H1 (cell line): ENCODE results near the gene SYTL1. TPM values are rescaled to one million over a fixed set of nuclear protein-coding genes. Genes with fewer than 3 reads are reported as not detected.
A peak's percentile ranks its signal among the peaks of the same experiment; 100 is the strongest.

Experiments used
- ASH2L ChIP-seq: fragments of 200-600, 300-600 bp; sonication (generic); IDR thresholded peaks from one replicate; pipeline ENCODE4 v1.7.1; 2017; ENCODE audit warnings: low read length
- CHD2 ChIP-seq: IDR thresholded peaks from 2 replicates; pipeline ENCODE4 v1.6.1; 2012; ENCODE audit warnings: low read length, improper control_type of control experiment
- CTBP2 ChIP-seq: IDR thresholded peaks from 2 replicates; pipeline ENCODE4 v1.7.0; 2011; ENCODE audit warnings: borderline replicate concordance, mild to moderate bottlenecking, moderate library complexity, mixed read lengths, low read length; ENCODE audit not compliant: insufficient read depth, insufficient read length
- EGR1 ChIP-seq: IDR thresholded peaks from 2 replicates; pipeline ENCODE4 v1.6.1; 2011; ENCODE audit warnings: low read depth, low read length, borderline replicate concordance
- NANOG ChIP-seq: IDR thresholded peaks from 2 replicates; pipeline ENCODE4 v1.6.1; 2011; ENCODE audit warnings: low read length, low read depth, mild to moderate bottlenecking, inconsistent platforms; ENCODE audit not compliant: insufficient read depth, poor library complexity, severe bottlenecking
- SIN3A ChIP-seq, 2 experiments: IDR thresholded peaks in 1 of 2; conservative IDR thresholded peaks in 1 of 2; 2 replicates each; pipeline ENCODE4 v1.6.1; 2011 to 2012; ENCODE audit warnings: low read length in 2 of 2, improper control_type of control experiment in 1 of 2, low read depth in 1 of 2, mild to moderate bottlenecking in 1 of 2
- SRF ChIP-seq: IDR thresholded peaks from 2 replicates; pipeline ENCODE4 v1.6.1; 2011; ENCODE audit warnings: mild to moderate bottlenecking, low read depth, low read length, moderate library complexity
- TBP ChIP-seq: IDR thresholded peaks from 2 replicates; pipeline ENCODE4 v1.6.1; 2011; ENCODE audit warnings: low read depth, low read length, improper control_type of control experiment
- polyA plus RNA-seq, 7 experiments: library from polyadenylated mRNA; depleted of rRNA in 3 of 7; stranded (reverse) in 5 of 7; unstranded in 2 of 7; fragments of >200 nt in 5 of 7; fragments of 200-250 nt in 2 of 7; gene quantifications; 1 replicate in 5 of 7; 2 replicates in 1 of 7; 4 replicates in 1 of 7; pipeline versions ENCODE4 v1.2.1 to v1.2.3, GENCODE V29; 2011 to 2013; ENCODE audit warnings: missing spikeins in 2 of 7, mixed read lengths in 2 of 7
- total RNA-seq: library from RNA; stranded (reverse); fragmentation: NEBNext Ultra II Directional; extraction: Animal tissue kit (Norgen Biotek cat#: 25700); gene quantifications from 2 replicates; pipeline ENCODE4 v1.2.1, GENCODE V29; 2021

The SYTL1 gene
- total and polyA plus RNA-seq, 2 of the 8 experiments (the other 6 are each of a cell fraction or from before 2014, with no cell fraction given) = 6.4 to 19.5 TPM

GRCh38 chr1:27366411-27367159 is 24.8 kb downstream of the SYTL1 start, which contains the start of gene MAP3K6 (continued):
- TF ChIP-seq NANOG (no peak), SIN3A (conservative IDR thresholded peaks at IDR 0.05 in 1 of 2, IDR thresholded peaks at IDR 0.05 in 1 of 2; ENCODE audit: low read depth in 1 of 2, low read length in 2 of 2) (0 out of 4 replicates have a peak, but pooled peaks have one; percentile 15 to 35), CTBP2 (no peak), CHD2 (no peak), EGR1 (no peak; the same call in 1 of the 2 replicates), SRF (no peak), ASH2L (peak; percentile 59), TBP (0 out of 2 replicates have a peak, but pooled peaks have one; percentile 9)
